K562 (cell line): Measurements from ENCODE around the gene CDC14A.

Experiments used
- AFF4 ChIP-seq: sonication (generic); formaldehyde crosslinking; IDR thresholded peaks from 2 replicates; pipeline ENCODE4 v1.8.0; 2023; ENCODE audit warnings: mild to moderate bottlenecking, missing genetic modification reagents
- BHLHE40 ChIP-seq: IDR thresholded peaks from 2 replicates; pipeline ENCODE4 v1.6.1; 2011; ENCODE audit warnings: low read length, improper control_type of control experiment
- CTCF ChIP-seq, 3 experiments: IDR thresholded peaks in 2 of 3; conservative IDR thresholded peaks in 1 of 3; 2 replicates each; pipeline ENCODE4 v1.5.1; 2011 to 2012; ENCODE audit warnings: low read length in 3 of 3, mild to moderate bottlenecking in 3 of 3, control low read depth in 2 of 3, improper control_type of control experiment in 1 of 3, inconsistent platforms in 1 of 3, low read depth in 1 of 3, mixed read lengths in 1 of 3, moderate library complexity in 1 of 3; ENCODE audit not compliant: insufficient read depth in 2 of 3
- HMGXB4 ChIP-seq: sonication (generic); formaldehyde crosslinking; IDR thresholded peaks from 2 replicates; pipeline ENCODE4 v1.8.1; 2023; ENCODE audit warnings: mild to moderate bottlenecking, missing genetic modification reagents
- JUN ChIP-seq, 2 experiments: sonication (generic) in 1 of 2; formaldehyde crosslinking in 1 of 2; IDR thresholded peaks; 2 replicates each; pipeline versions ENCODE4 v1.6.1 to v1.8.0; 2012 to 2022; ENCODE audit warnings: borderline replicate concordance in 2 of 2, mild to moderate bottlenecking in 2 of 2, improper control_type of control experiment in 1 of 2, low read depth in 1 of 2, low read length in 1 of 2, missing genetic modification reagents in 1 of 2
- KAT2B ChIP-seq: IDR thresholded peaks from one replicate; pipeline ENCODE4 v1.6.1; 2012; ENCODE audit warnings: low read depth, mild to moderate bottlenecking, control low read depth, inconsistent platforms, low read length, moderate library complexity
- MED1 ChIP-seq: sonication (generic); formaldehyde crosslinking; IDR thresholded peaks from 2 replicates; pipeline ENCODE4 v1.8.1; 2023; ENCODE audit warnings: missing genetic modification reagents, borderline replicate concordance
- NFYB ChIP-seq: IDR thresholded peaks from 2 replicates; pipeline ENCODE4 v1.6.1; 2011; ENCODE audit warnings: mild to moderate bottlenecking, moderate library complexity; ENCODE audit not compliant: insufficient read length; ENCODE audit errors: extremely low read depth
- POLR2AphosphoS5 ChIP-seq: IDR thresholded peaks from 2 replicates; pipeline ENCODE4 v1.6.1; 2011; ENCODE audit warnings: mild to moderate bottlenecking, low read depth, low read length, moderate library complexity; ENCODE audit not compliant: control insufficient read depth, insufficient read depth
- SMAD1 ChIP-seq: fragments of 150-350 bp; IDR thresholded peaks from 2 replicates; pipeline ENCODE4 v1.6.1; 2014; ENCODE audit warnings: low read length, low read depth; ENCODE audit not compliant: partially characterized antibody
- STAT6 ChIP-seq: sonication (generic); formaldehyde crosslinking; IDR thresholded peaks from 2 replicates; pipeline ENCODE4 v1.8.1; 2023; ENCODE audit warnings: mild to moderate bottlenecking, missing genetic modification reagents
- TBP ChIP-seq: optimal IDR thresholded peaks from 2 replicates; pipeline ENCODE3; 2011; ENCODE audit warnings: low read depth, low read length, improper control_type of control experiment
- TEAD2 ChIP-seq: fragments of 450-650 bp; IDR thresholded peaks from 2 replicates; pipeline ENCODE4 v1.6.1; 2016; ENCODE audit warnings: missing genetic modification characterization, control low read depth, missing compliant biosample characterization

- no peak for TF ChIP-seq HMGXB4 (CRISPR knock-in tag)
- no peak for TF ChIP-seq TBP
- no peak for TF ChIP-seq POLR2AphosphoS5
- no peak for TF ChIP-seq SMAD1
- no peak for TF ChIP-seq TEAD2 (tag)
- no peak for TF ChIP-seq MED1 (CRISPR knock-in tag)
- no peak for TF ChIP-seq KAT2B
- no peak for TF ChIP-seq CTCF (IDR thresholded peaks at IDR 0.05 in 2 of 3, conservative IDR thresholded peaks at IDR 0.05 in 1 of 3; ENCODE audit: insufficient read depth in 2 of 3, low read depth in 1 of 3, low read length in 3 of 3)
- TF ChIP-seq BHLHE40: no peak
- TF ChIP-seq NFYB: no peak
- no peak for TF ChIP-seq STAT6 (CRISPR knock-in tag)
- no peak for TF ChIP-seq AFF4 (CRISPR knock-in tag)
- TF ChIP-seq JUN (IDR thresholded peaks at IDR 0.05; ENCODE audit: borderline replicate concordance, low read depth, low read length): no peak
- TF ChIP-seq JUN (CRISPR knock-in tag; IDR thresholded peaks at IDR 0.05; ENCODE audit: borderline replicate concordance): no peak
Measured at GRCh38 chr1:100530880-100531487, 178.7 kb downstream of the CDC14A start.
